ENCODE data around the gene ITIH4. TPM values are rescaled to one million over a fixed set of nuclear protein-coding genes. Genes with fewer than 3 reads are reported as not detected.

Gene ITIH4
- total and polyA plus RNA-seq, 11 donors, result 0.76 to 11.2 (median 4.2) TPM

DNA sequence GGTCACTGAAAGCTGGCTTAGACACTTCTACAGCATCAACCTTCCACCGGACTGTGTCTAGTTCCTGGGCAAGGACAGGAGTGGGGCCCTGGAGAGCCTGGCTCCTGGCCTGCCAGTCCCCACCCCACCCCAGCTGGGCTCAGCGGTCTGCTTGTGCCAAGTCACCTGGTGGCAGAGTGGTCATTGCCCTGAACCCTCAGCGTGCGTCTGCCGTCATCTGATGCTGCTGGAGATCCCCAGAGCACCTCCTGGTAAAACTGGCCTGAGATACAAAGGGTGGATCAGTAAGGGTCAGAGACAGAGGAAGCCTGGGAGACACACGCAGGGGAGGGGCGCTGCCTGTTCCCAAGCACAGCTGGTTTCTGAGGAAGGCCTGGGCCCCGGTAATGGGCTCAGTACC is 16.7 kb downstream of the ITIH4 start:
- Histone ChIP-seq H3K36me3 (no peaks in the 10 kb centered on the region), H3K4me1 (no peaks in the 10 kb centered on the region), H3K27me3 (no peaks in the 10 kb centered on the region), H3K9me3 (no peaks in the 10 kb centered on the region), H3K4me3 (no peak overlapping the region), H3K27ac (no peak overlapping the region)
- intact Hi-C loops (cut with DNase I), result no loop called here
- 67 to 86% (median 74%) methylated on average over 6 to 8 of the region's 8 CpGs for WGBS, 4 donors
- TF ChIP-seq, protein P1, sequence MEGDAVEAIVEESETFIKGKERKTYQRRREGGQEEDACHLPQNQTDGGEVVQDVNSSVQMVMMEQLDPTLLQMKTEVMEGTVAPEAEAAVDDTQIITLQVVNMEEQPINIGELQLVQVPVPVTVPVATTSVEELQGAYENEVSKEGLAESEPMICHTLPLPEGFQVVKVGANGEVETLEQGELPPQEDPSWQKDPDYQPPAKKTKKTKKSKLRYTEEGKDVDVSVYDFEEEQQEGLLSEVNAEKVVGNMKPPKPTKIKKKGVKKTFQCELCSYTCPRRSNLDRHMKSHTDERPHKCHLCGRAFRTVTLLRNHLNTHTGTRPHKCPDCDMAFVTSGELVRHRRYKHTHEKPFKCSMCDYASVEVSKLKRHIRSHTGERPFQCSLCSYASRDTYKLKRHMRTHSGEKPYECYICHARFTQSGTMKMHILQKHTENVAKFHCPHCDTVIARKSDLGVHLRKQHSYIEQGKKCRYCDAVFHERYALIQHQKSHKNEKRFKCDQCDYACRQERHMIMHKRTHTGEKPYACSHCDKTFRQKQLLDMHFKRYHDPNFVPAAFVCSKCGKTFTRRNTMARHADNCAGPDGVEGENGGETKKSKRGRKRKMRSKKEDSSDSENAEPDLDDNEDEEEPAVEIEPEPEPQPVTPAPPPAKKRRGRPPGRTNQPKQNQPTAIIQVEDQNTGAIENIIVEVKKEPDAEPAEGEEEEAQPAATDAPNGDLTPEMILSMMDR (IDR thresholded peaks at IDR 0.05), result no peak
- no peak for TF ChIP-seq POLR2A (IDR thresholded peaks at IDR 0.05)
- DNase-seq (no peak), ATAC-seq (no peak)

DNA sequence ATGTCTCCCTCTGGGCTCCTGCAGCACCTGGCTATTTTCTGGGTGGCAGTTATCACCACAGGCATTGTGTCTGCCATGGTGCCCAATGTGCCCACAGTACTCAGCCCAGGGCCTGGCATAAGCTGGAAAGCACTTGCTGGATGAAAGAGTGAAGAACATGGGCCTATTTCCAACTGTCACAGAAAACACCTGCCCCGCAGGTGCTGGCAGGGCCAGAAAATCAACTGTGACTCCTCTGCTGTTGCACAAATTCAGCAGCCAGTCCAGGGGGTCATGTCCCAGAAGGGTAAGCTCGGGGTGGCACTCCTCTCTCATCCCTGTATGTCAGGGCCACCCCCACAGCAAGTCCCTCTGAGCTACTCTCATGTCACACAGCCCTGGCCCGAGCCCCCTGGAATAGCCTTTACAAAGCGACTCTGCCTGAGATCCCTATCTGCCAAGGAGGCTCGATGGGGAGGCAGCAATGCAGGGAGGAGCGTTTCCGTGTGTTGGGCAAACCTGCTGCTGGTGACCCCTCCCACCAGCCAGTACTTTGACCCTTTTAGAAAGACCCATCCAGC is 18.9 kb downstream of the ITIH4 start:
- TF ChIP-seq, protein P1 (IDR thresholded peaks at IDR 0.05), result no peak
- no peaks in the 10 kb centered on the region for H3K4me1 ChIP-seq
- whole genome bisulfite sequencing, 4 donors, result 81 to 90% (median 87%) methylated on average over 6 to 7 of the region's 7 CpGs
- H3K27me3 ChIP-seq, result no peaks in the 10 kb centered on the region
- ATAC-seq (no peak), DNase-seq (no peak)
- no peak overlapping the region for H3K4me3 ChIP-seq
- intact Hi-C loops (cut with DNase I), result no loop called here
- H3K9me3 ChIP-seq, result no peaks in the 10 kb centered on the region
- H3K27ac ChIP-seq, result no peak overlapping the region
- no peaks in the 10 kb centered on the region for H3K36me3 ChIP-seq

DNA sequence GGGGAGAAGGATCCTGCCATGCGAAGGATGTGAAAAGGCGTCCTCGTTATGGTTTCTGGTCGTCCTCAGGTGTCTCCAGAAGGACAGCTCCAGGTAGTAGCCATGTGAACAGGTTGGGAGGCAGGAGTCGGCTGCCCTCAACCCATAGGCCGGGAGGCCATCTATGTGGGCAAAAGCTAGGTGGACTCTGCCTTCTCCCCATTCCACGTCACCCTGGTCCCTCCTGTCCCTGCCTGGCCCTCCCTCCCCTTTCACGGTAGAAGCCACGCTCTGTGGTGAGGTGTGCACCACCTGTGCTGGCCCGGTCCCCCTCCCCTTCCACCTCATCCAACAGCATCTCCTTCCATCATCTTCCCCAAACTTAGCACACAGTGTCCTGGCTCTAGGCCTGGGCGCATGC is 19.5 kb downstream of the ITIH4 start:
- Histone ChIP-seq H3K9me3 (no peaks in the 10 kb centered on the region), H3K27me3 (no peaks in the 10 kb centered on the region), H3K27ac (no peak overlapping the region), H3K4me3 (no peak overlapping the region), H3K36me3 (no peaks in the 10 kb centered on the region), H3K4me1 (no peaks in the 10 kb centered on the region)
- TF ChIP-seq, protein P1 (IDR thresholded peaks at IDR 0.05), result no peak
- no peak for TF ChIP-seq POLR2A (IDR thresholded peaks at IDR 0.05)
- DNase-seq (no peak), ATAC-seq (no peak)
- intact Hi-C loops (cut with DNase I), result no loop called here
- 90 to 93% (median 92%) methylated on average over 11 of the region's 11 CpGs for WGBS, 4 donors

DNA sequence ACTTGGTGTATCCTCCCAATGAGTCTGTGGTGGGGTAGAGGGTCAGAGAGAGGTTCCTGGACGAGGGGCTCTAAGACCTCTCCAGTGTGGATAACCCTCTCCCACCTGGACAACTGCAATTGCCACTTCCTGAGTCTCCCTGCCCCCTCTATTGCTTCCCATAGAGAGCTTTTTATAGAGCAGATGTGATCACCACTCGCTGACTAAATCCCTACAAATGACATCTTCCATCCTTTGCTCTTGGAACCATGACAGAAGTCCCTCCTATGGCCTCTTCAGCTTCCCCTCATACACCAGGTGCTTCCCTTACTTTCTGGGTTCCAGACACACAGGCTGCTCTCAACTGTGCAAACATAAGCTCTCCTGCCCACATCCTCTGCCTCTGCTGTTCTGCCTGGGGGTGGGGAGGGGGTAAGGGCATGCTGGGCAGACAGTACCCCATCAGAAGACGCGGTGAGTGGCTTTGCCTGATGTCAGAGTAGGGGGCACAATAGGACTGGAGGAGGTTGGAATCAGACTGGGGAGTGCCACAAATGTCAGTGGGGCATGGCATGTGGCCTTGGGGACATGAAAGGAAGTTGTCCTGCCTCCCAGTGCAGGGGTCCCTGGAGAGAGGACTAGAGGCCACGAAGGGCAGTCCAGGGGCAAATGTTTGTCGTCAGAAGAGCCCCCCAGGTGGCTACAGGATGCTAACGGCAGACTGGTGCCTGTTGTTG is 20.7 kb downstream of the ITIH4 start:
- H3K36me3 ChIP-seq, result no peaks in the 10 kb centered on the region
- no peak overlapping the region for H3K27ac ChIP-seq
- no peaks in the 10 kb centered on the region for H3K27me3 ChIP-seq
- WGBS, 4 donors, result 47 to 64% (median 52%) methylated on average over 7 of the region's 7 CpGs
- no peak for DNase-seq
- ATAC-seq, result no peak
- intact Hi-C loops (cut with DNase I), result no loop called here
- no peak for TF ChIP-seq POLR2A (IDR thresholded peaks at IDR 0.05)
- TF ChIP-seq, protein P1 (IDR thresholded peaks at IDR 0.05), result no peak
- H3K4me1 ChIP-seq, result no peaks in the 10 kb centered on the region
- H3K4me3 ChIP-seq, result no peak overlapping the region
- no peaks in the 10 kb centered on the region for H3K9me3 ChIP-seq

Data from heart left ventricle (tissue), 16 donors.